HG03196 (cell line): ENCODE results near the gene METTL2A.
"Not testable (repeated sequence)": the region's sequence is repeated elsewhere in the genome, so short reads cannot be mapped to it uniquely, and the experiment has no call there.

ENCODE experiments used
- ATAC-seq: cut with Tn5 transposase; IDR thresholded peaks from one replicate; pipeline ENCODE4 v1.9.1; 2021; ENCODE audit not compliant: unreplicated experiment

Gene METTL2A

DNA sequence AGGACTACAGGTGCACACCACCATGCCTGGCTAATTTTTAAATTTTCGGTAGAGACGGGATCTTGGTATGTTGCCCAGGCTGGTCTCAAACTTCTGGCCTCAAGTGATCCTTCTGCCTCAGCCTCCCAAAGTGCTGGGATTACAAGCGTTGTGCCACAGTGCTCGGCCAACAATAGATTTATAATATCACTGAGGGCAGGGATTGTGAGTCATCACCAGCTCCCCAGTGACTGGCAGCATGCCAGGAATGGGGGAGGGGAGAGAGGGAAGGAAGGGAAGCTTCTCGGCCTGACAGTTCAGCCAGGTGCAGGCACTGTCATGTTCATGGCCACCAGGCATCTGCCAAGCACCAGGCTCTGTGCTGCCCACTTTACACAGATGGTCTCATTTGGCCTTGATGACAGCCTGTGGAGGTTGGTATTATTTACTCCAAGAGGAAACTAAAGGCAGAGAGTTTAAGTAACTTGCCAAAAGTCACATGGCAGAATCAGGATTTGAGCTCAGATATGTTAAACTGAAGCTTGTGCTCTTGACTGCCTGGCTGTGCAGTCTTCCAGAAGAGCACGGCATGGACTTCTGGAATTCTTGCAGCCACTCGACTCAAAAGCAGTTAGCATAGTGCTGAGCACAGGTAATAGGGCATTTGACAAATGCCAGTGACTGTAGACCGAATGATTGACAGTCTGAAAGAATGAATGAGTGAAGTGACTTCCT lies 47.1 kb downstream of the METTL2A start:
- peak; percentile 56 for ATAC-seq

DNA sequence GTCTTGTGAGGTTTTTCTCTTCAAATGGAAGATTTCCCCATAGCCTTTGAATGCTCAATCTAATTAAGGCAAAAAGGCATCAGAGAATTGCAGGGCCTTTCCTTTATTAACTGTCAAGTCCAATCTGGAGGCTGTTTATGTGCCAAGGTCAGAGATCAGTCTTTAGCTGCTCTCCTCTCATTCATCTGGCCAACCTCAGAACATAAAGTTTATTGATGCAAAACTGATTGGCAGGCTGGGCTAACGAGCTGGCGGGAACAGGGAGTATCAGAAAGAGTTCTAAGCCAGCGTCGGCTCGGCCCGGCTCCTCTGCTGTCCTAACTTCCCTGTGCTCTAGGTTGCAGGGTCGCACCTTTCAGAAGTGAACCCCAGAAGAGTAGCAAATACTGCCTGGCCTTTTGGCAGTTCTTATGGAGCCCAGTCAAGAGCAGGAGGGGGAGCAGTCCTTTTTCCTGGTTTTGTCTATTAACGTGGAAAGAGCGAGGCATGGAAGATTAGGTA lies 47.7 kb downstream of the METTL2A start:
- not testable (repeated sequence) for ATAC-seq

DNA sequence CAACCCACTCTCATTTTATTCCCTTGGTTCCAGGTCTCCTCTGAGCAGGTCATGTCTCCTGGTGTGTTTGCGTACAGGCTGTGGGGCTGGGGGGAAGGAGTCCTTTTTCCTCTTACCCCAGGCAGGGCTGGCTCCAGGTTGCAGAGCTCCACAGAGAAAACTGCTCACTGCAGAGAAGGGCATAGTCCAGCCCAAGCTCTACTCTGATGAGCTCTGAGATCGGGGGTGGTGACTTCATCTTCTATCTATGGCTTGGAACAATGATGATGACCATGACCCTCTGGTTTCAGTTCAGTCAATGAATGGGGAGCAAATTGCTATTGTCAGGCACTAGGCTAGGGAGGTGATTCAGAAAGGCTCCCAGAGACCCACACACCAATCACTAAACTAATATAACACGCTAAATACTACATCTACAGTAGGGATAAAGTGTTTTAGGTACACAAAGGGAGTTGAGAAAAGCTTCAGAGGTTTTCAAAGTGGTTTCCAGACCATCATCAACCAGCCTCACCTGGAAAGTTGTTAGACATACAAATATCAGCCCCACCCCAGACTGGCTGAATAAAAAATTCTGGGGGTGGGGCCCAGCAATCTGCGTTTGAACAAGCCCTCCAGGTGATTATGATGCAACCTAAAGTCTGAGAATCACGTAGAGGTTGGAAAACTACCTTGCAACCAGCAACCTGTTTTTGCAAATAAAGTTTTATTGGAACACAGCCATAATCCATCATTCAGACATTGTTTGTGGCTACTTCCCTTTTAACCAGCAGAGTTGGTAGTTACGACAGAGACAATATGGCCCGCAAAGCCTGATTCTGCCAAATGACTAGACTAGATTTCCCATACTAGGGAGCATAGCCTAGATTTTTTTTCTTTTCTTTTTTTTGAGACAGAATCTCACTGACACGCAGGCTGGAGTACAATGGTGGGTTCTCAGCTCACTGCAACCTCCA lies 49.6 kb downstream of the METTL2A start:
- ATAC-seq = not testable (repeated sequence)

DNA sequence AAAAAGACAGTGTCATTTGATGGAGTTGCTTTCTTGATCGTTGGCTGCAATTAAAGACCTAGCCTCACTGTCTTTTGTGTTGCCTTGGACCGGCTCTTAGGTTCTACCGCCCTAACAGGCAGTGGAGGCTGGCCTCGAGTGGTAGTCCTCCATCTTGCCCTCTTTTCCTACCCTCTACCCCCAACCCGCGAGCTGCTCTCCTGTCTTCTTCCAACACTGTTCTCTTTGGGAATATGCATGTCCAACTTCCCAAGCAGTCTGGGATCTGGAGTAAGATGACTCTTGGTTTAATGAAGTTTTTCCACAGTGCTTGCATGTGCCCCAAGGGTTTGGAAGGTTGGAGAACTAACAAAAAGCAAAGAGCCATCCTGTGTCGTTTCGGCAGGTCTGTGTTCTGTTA lies 53.4 kb downstream of the METTL2A start:
- ATAC-seq = not testable (repeated sequence)

DNA sequence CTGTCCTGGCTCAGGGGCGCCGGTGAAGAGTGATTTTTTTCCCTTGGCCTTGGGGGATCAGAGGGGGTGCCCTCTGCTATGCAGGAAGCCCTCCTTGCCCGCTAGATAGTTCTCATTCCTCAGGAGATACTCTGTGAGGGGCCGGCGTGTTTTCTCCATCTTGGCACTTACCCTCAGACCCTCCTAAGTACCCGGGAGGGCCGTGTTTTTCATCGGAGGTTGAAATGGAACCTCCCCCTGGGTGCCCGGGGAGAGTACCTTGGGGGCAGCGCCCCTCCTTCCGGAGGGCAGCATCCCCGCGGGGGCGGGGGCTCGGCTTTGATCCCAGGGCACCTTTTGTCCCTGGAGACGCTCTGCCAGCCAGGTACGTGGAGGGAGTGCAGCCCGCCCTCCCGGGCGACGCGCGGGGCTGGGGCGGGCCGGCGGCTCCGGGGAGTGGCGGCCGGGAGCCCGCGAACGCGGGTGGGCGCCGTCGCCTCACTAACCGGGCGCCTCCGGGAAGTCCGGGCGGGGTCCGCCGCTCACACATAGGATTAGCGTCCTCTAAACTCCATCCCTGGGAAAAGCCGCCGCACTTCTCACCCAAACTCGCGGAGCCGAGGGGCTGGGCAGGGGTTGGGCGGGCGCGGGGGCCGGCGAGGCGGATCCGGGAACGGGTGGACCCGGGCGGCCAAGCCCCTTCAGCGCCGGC lies 54.2 kb downstream of the METTL2A start:
- ATAC-seq = peak; percentile 30

DNA sequence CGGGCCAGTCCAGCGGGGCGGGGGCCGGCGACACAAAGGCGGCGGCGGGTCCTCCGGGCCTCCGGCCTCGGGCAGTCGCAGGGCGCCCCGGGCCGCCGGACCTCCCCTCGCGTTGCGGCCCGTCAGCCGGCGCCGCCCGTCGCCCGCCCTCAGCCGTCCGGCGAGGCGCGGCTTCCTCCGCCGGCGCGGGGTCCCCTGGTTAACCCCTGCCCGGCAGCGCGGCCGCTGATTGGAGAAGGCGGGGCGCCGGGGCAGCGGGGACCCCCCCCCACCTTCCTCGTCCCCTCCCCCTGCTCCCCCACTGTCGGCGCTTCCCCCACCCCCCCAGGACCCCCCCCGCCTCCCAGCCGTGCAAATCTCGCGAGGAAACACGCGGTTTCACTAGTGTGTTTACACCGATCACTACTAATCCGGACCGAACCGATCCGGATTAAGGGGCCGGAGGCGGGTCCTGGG lies 54.8 kb downstream of the METTL2A start, which contains the start of gene TLK2:
Gene TLK2, plus strand, starts transcription at position 402 of the 456 bp plus-strand sequence. CDS start 2,301 bp downstream, outside the sequence.
- ATAC-seq = peak; percentile 72

DNA sequence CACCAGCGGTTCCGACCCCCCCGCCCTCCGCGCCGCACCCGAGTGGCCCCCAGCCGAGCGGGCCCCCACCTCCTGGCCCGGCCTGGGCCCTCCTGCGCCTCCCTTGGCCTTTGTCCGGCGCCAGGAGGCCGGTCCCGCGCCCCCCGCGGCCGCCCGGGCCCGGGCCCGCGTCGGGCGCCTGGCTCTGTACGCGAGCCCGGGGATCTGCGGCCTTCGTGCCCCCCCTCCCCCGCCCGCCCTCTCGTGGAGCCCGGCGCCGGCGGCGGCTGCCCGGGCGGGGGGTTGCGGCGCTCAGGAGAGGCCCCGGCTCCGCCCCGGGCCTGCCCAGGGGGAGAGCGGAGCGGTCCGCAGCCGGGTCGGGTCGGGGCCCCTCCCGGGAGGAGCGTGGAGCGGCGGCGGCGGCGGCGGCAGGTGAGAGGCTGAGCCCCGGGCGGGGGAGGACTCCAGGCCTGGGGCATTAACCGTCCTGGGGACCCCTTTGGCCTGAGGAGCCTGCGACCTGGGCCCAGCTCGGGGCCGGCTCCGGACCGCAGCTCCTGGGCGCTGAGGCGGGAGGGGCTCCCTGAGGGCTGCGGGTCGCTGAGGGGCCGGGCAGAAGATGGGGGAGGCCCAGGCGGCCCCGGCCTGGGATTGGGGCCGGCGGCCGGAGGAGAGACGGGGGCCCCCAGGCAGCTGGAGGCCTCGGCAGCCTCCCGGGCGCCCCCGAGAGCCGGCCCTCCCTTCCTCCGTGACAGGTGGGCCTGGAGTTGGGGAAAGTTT lies 55.4 kb downstream of the METTL2A start:
- ATAC-seq = peak; percentile 34

DNA sequence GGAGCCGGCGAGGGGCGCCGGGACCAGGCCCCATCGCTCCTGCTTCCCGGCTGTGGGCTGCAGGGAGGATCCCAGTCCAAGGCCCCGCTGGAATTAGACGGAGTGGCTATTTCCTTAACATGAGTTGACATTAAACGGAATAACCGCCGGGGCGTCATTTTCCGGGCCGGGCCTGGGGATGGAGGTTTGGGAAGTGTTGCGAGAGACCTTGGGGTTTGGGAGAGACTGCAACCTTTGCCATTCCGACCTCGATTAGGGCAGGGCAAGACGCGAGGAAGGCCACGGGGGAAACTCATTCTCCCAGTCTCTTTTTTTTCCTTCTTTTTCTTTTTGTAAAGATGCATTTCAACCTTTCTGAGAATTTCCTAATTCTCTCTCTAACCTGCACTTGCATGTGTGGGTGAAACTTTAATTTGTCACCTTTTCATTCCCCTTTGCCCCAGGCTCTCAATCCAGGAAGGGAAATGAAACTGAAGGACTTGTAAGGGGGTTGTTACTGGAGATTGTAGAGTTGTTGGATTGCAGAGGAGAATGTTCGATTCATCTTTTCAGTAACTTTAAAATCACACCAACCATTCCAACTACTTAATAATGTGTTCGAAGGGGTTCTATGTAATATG lies 56.1 kb downstream of the METTL2A start:
- ATAC-seq = not testable (repeated sequence)

DNA sequence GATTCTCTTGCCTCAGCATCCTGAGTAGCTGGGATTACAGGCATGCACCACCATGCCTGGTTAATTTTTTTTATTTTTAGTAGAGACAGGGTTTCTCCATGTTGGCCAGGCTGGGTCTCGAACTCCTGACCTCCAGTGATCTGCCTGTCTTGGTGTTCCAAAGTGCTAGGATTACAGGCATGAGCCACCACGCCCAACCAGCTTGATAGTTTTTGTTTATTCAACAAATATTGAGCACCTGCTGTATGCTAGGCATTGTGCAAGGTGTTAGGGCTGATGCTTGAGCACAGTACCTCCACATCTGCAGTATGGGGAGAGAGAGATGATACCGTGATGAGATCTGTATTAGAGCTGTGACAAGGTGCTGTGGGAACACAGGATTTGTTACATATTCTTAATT lies 58.9 kb downstream of the METTL2A start:
- not testable (repeated sequence) for ATAC-seq

DNA sequence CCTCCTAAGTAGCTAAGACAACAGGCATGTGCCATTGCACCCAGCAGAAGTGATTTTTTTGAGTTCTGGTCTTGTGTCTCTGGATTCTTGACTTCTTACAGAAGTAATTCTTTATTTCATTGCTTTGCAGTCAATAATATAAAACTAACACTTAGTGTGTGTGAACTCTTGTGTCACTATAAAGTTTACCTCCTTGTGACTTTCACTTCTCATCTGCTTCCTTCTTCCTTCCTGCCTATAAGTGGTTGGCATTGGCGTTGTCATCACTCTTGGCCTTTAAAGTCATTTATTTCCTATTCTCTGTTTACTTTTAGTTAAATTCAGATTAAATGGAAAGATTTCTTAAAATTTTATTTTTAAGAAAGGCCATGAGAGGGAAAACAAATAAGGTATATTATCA lies 67.3 kb downstream of the METTL2A start:
- ATAC-seq = not testable (repeated sequence)

DNA sequence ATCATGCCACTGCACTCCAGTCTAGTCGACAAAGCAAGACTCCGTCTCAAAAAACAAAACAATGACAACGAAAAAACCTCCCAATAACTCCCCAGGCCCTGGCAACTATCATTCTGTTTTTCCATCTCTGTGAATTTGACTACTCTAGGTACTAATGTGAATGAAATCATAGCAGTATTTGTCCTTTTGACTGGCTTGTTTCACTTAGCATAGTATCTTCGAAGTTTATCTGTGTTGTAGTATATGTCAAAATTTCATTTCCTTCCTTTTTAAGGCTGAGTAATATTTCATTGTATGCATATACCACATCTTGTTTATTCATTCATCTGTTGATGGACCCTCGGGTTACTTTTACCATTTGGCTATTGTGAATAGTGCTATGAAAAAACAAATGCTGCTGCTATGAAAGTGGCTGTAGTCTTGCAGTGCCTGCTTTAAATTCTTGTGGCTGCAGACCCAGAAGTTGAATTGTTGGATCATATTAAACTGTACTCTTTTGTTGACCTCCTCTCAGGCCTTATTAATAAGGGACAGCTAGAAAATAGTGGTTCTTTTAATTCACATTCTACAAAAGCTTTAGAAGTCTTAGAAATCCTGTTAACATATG lies 69.5 kb downstream of the METTL2A start:
- not testable (repeated sequence) for ATAC-seq

DNA sequence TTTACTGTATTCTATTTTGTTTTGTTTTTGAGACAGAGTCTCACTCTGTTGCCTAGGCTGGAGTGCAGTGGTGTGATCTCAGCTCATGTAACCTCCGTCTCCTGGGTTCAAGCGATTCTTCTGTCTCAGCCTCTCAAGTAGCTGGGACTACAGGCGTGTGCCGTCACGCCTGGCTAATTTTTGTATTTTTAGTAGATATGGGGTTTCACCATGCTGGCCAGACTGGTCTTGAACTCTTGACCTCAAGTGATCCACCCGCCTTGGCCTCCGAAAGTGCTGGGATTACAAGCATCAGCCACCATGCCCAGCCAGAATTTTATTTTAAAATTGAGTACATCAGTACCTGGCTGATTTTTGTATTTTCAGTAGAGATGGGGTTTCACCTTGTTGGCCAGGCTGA lies 70.4 kb downstream of the METTL2A start:
- not testable (repeated sequence) for ATAC-seq

DNA sequence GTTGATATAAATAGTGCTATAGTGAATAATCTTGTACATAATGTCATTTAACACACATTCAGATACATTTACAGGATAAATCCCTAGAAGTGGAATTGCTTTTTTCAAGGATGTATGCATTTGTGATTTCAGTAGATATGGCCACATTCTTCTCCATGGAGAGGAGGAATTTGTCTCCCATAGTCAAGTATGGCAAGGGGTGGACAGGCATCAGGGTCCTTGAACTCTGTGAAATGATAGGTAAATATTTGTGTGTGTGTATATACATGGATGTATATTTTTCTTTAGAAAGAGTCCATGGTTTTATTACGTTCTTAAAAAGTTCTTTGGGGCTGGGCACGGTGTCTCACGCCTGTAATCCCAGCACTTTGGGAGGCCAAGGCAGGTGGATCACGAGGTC lies 72.6 kb downstream of the METTL2A start:
- ATAC-seq = not testable (repeated sequence)

DNA sequence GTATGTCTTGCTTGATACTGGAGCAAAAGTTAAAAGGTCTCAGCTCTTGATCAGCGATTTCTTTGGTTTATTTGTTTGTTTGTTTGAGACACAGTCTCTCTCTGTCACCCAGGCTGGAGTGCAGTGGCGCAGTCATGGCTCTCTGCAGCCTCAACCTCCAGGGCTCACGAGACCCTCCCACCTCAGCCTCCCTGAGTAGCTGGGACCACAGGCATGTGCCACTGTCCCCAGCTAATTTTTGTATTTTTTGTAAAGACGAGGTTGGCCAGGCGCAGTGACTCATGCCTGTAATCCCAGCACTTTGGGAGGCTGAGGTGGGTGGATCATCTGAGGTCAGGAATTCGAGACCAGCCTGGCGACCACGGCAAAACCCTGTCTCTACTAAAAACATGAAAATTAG lies 75.1 kb downstream of the METTL2A start:
- not testable (repeated sequence) for ATAC-seq
